GM19468 (cell line): Measurements from ENCODE around the gene PRUNE2.

Source experiments
- ATAC-seq: cut with Tn5 transposase; IDR thresholded peaks from one replicate; pipeline ENCODE4 v1.9.1; 2021; ENCODE audit warnings: mild to moderate bottlenecking, moderate library complexity, moderate number of reproducible peaks; ENCODE audit not compliant: unreplicated experiment; ENCODE audit errors: extremely low read depth

Gene PRUNE2

DNA sequence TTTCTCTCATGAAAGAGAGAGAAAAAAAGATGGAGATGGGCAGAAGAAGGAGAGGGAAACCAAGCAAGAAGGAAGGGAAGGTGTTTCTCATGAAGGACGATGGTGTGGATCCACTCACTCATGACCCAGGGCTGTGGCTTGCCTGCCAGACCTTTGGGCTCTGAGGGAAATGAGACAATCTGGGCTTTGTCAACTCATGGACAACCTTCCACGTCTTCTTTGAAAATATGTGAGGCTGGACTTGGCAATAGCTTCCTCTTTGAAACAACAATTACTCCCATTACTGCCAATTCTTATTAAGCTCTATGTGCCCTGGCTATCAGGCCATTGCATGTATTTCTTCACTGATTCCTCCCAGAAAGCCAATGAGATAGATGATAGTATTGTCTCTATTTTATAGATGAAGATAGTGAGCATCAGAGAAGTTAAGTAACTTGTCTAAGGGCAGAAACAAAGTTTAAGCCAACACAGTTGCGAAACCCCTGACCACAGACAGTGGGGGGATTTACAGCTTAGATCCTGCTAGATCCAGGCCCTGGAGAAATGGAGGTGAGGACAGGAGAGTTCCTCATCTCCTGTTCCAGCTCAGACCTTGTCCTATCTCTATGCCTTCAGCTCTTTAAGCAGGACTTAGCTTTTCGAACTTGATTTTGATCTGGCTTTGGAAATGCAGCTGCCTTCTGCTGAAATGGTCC is 314.5 kb downstream of the PRUNE2 start:
- ATAC-seq = no peak

GRCh38 chr9:76588316-76588715 is 317.6 kb downstream of the PRUNE2 start:
- no peak for ATAC-seq

DNA sequence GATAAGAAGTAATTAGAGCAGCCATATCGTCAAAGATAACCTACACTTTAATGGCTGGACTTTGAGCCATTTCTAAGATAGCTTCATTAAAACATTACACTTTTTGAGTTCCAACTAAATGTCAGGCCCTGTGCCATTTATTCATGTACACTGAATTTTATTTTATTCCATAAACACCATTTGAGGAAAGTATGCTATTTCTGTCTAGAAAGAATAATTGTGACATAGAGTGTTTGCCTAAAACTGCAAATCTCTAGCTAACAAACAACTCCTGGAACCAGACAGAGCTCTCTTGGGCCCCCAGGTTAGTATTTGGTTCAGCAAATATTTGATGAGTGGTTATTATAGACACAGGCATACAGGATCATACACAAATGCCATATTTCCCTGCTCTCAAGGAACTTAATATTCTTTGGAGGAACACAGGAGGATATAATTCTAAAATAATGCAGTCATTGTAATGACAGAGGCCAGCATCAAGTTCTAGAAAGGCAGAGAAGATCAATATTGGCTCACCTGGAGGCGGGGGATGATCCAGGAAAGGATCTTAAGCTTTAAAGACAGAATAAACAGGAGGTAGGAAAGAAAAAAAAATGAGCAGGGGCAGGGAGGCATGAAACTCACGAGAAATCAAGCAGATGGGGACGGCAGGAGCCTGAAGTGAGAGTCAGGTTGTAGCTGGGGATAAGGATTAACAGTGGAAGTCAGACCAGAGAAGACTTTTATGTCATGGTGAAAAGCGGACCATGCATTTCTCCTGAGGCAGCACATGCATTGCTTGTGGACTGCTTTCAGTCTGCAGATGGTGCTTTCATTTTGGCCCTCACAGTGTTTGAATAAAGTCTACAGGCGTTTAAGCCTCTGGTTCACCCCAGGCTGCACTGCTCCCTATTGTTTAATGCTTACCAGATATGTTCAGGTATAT is 319.3 kb downstream of the PRUNE2 start:
- no peak for ATAC-seq

DNA sequence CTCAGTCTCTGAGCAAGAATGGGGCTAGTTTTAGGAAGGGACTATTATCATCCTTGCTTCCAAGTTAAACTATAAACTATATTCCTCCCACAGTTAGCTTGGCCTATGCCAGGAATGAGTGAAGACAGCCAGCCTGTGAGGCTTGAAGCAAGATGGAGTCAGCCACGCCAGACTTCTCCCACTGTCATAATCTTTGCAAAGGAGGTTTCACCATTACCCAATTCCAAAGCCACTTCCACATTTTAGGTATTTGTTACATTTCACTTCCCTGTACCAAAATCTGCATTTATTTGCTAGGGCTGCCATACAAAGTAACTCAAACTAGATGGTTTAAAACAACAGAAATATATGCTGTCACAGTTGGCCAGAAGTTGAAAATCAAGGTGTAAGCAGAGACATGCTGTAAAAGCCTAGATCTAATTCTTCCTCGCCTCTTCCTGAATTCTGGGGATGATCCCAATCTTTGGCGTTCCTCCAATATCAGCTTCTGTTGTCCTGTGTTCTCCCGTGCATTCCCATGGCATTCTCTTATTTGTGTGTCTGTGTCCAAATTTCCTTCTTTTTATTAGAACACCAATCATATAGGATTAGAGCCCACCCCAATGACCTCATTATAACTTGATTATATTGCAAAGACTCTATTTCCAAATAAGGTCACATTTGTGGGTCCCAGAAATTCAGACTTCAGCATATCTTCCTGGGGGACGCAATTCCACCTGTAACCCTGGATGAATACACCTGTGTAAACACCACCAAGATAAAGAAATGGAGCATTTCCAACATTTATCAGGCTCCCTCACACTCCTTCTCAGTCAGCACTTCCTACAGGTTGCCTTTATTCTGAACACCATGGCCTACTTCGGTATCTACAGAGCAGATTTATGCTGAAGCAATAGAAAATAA is 320.2 kb downstream of the PRUNE2 start:
- ATAC-seq = no peak

- ATAC-seq = no peak
Observed at GRCh38 chr9:76583256-76583655, 322.7 kb downstream of the PRUNE2 start.

- ATAC-seq = no peak
Observed at GRCh38 chr9:76581731-76582130, 324.2 kb downstream of the PRUNE2 start.

- no peak for ATAC-seq
Observed at GRCh38 chr9:76580820-76581219, 325.1 kb downstream of the PRUNE2 start.

DNA sequence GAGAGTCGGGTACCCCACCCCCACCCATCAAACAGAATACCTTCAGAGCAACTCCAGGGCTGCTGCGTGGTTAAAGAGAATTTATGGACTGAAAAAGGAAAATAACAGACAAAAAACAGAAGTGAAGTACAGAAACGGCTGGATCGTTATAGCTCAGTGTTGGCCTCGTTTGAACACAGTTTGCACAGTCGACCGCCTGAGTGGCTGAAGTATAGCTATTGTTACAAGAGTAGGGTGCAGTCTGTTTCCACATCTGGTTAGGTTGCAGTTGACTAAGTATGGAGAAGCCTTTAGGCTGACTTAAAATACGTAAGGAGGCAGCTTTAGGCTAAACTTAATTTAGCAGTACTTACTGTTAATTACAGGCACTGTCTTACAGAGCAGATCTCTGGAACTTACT is 325.7 kb downstream of the PRUNE2 start:
- no peak for ATAC-seq

GRCh38 chr9:76576344-76576743 is 329.6 kb downstream of the PRUNE2 start:
- ATAC-seq = peak; percentile 66

DNA sequence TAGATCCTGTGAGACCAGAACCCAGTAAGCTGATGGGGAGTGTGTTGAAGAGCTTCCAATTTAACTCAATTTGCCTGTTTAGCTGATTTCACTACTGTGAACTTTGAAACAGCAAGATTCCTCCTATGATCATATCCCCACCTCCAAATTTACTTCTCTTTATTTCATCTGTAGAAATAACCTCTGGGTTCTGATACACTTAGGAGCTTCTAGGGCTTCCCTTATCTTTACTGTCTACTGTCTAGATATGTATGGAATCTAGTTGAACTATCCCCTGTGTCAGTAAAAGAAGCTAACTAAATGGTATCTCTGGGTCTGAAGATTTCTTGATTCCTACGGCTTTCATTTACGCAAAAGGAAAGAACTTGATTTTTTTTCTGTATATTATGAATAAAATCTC is 330.2 kb downstream of the PRUNE2 start:
- no peak for ATAC-seq

DNA sequence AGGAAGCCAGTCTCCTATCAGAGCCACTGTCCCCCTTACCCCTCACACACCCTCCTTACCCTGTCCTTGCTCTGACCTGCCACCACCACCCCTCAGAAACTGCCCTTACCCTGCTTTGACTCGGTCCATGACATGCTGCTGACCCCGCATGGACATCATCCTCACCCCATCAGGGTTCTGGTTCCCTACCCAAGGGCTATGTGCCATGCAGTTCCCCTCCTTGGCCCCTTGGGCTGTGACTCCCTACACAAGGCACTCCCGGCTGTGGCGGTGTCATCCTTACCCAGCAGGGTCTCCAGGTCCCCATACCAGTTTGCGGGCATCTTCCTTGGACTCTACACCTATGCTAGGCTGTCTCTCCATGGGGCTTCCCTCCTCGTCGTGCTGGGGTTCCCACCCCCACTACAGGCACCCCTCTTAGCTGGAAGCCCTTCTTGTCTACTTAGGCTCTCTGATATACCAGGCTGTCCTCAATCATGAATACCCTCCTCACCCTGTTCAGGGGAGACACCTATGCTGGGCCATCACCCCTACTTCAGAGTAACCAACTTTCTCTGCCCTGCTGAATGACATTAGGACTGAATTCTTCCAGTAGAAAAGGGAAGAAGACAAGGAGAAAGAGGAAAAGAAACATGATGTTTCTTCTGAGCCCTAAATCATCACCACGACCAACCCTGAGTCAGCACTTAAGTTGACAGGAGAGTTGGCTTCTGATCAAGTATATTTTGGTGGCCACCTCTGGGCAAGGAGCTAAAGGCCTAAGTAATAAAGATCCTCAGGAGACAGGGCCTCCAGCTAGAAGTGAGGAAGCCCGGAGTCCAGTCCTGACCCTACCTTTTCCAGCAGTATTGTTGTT is 331.8 kb downstream of the PRUNE2 start:
- no peak for ATAC-seq

DNA sequence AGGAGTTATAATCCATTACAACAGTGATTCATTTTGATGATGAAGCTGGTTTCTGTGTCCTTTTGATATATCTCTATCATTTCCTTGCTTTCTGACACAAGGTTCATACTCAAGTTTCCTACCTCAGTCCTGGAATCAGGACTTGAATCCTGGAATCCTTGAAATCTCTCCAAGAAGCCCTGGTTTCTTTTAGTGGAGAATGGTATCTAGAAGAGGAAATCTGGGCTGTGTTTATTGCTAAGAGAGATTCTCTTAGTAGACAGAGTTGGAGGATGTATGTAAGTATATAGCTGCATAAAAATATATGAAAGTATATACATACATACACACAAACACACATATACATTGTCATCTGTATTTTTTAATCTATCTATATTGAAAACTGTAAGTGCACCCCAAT is 332.5 kb downstream of the PRUNE2 start:
- no peak for ATAC-seq

DNA sequence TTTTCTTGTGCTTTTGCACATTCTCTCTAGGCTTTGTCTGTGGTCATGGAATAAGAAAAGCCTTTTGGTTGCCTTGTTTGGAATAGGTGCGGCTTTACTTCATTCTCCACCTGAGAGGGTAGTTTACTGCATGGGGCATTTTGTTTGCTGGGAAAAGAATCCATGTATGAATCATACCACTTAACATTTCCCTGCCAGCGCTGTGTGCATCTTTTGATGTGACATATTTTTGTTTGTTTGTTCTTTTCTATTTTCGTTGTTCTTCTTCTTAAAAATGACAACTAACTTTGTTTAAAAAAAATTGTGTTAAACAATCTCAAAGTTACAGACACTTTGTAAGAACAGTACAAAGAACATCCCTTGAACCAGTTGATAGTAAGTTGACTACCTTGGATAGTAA is 333.8 kb downstream of the PRUNE2 start:
- no peak for ATAC-seq

DNA sequence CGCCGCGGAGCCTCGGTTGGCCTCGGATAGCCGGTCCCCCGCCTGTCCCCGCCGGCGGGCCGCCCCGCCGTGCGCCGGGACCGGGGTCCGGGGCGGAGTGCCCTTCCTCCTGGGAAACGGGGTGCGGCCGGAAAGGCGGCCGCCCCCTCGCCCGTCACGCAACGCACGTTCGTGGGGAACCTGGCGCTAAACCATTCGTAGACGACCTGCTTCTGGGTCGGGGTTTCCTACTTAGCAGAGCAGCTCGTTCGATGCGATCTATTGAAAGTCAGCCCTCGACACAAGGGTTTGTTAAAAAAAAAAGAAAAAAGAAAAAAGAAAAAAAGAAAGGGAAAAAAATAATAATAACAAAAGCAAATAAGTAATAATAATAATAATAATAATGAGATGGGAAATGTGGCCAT is 334.2 kb downstream of the PRUNE2 start:
- ATAC-seq = no peak

DNA sequence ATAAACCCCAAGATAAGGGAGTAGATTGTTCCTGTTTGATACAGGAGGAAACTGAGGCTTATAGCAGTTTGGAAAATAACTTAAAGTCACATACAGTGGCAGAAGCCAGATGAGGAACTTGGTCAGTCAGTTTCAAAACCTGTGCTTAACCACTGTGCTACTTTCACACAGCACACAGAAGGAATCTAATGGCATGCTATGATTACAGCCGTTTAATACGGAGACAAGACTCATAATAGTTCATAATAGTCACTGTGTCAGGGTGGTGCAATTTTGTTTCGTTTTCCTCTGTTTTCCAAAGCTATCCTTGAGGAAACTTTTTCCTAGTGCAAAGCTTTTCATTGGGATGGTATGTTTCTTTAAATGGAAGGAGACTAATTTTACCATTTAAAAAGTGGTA is 334.6 kb downstream of the PRUNE2 start:
- ATAC-seq = peak; percentile 72

DNA sequence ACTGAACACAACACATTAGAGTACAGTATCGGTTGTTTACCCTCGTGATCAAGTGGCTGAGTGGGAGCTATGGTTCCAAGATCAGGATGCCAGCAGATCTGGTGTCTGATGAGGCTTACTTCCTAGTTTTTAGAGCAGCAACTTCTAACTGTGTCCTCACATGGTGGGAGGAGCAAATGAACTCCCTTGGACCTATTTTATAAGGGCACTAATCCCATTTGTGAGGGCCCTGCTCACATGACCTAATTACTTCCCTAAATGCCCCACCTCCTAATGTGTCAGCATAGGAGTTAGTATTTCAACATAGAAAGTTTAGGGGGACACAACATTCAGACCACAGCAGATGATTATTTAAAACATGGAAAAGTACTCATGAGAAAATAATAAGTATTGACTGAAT is 335.1 kb downstream of the PRUNE2 start:
- no peak for ATAC-seq

GRCh38 chr9:76567086-76567485 is 338.8 kb downstream of the PRUNE2 start:
- ATAC-seq = no peak

GRCh38 chr9:76564297-76564696 is 341.6 kb downstream of the PRUNE2 start:
- no peak for ATAC-seq

GRCh38 chr9:76562511-76562911 is 343.4 kb downstream of the PRUNE2 start:
- ATAC-seq = peak; percentile 47

GRCh38 chr9:76561900-76562299 is 344.0 kb downstream of the PRUNE2 start:
- no peak for ATAC-seq
